ENCODE results near the gene ASB7. TPM values are rescaled to one million over a fixed set of nuclear protein-coding genes. Genes with fewer than 3 reads are reported as not detected.
A peak's percentile ranks its signal among the peaks of the same experiment; 100 is the strongest.

The ASB7 gene
- polyA plus RNA-seq = 9.5 to 10.8 TPM (median 10.4 TPM) in 3 replicates
- 4.0 TPM for polyA plus RNA-seq (2011; ENCODE audit: low read depth)
- 7.4 and 9.4 TPM in 2 replicates for polyA plus RNA-seq (2011; cell fraction: cytosol; rRNA removed)
- polyA plus RNA-seq (2011; cell fraction: nucleus; rRNA removed) = 11.7 and 12.0 TPM in 2 replicates
- 4.5 and 8.3 TPM in 2 replicates for polyA plus RNA-seq (2012; ENCODE audit: low replicate concordance)
- 7.8 to 15.8 TPM (median 14.4 TPM) in 3 replicates for polyA minus RNA-seq
- 8.1 TPM for polyA minus RNA-seq (2011; cell fraction: cytosol; rRNA and poly(A)+ RNA removed)
- 9.3 and 16.2 TPM in 2 replicates for polyA minus RNA-seq (2011; cell fraction: nucleus; rRNA and poly(A)+ RNA removed)

GRCh38 chr15:100602064-100602822 is at the start of gene ASB7, which contains the start of gene LINS1:
Gene ASB7 (plus strand): TSS chr15:100602589. CDS start chr15:100612217, 9,628 bp downstream.
Gene LINS1 (minus strand): TSS chr15:100602184. CDS start chr15:100580842, 21,342 bp downstream.
- dilution Hi-C loops (cut with MboI; ENCODE audit: extremely low pct_ligation_motif_present, low sequenced_read_pairs) = no loop called here
- Histone ChIP-seq H3K27ac (ENCODE audit: control insufficient read depth, insufficient read depth, low read length) (peak within 1 kb of the TSS; percentile 92), H3K9ac (ENCODE audit: control insufficient read depth, extremely low read depth, insufficient read depth, low read length) (peak within 1 kb of the TSS; percentile 98), H3K79me2 (ENCODE audit: control insufficient read depth, insufficient read depth, low read length) (peaks cover 86% of the 10 kb centered on the region), H3K9me1 (ENCODE audit: control insufficient read depth, extremely low read depth, insufficient read depth, low read length) (no peaks in the 10 kb centered on the region), H3K4me1 (ENCODE audit: control insufficient read depth, extremely low read depth, insufficient read depth, low read length) (peaks cover 28% of the 10 kb centered on the region), H2AFZ (ENCODE audit: control insufficient read depth, low read length) (peak within 1 kb of the TSS; percentile 88), H3K4me2 (ENCODE audit: control insufficient read depth, extremely low read depth, insufficient read depth, low read depth, low read length) (peak within 1 kb of the TSS; percentile 100), H4K20me1 (ENCODE audit: control insufficient read depth, extremely low read depth, insufficient read depth, low read length) (no peaks in the 10 kb centered on the region), H3K4me3 (ENCODE audit: control insufficient read depth in 2 of 3, extremely low read depth in 1 of 3, insufficient read depth in 2 of 3, low read depth in 1 of 3, low read length in 3 of 3) (peak within 1 kb of the TSS; percentile 85 to 100 (median 99)), H3K9me3 (ENCODE audit: control insufficient read depth, low read depth, low read length) (no peaks in the 10 kb centered on the region), H3K36me3 (ENCODE audit: control insufficient read depth in 2 of 2, extremely low read depth in 1 of 2, insufficient read depth in 2 of 2, low read length in 2 of 2) (peaks cover 2 to 4% of the 10 kb centered on the region in 2 experiments), H3K27me3 (ENCODE audit: control insufficient read depth, extremely low read depth, insufficient read depth, low read length) (no peaks in the 10 kb centered on the region)
- no peak for TF ChIP-seq CTCF (optimal IDR thresholded peaks at IDR 0.05 in 1 of 3, IDR thresholded peaks at IDR 0.05 in 1 of 3, conservative IDR thresholded peaks at IDR 0.05 in 1 of 3; ENCODE audit: extremely low read depth in 1 of 3, insufficient read depth in 2 of 3, low read length in 3 of 3)
- no peak for TF ChIP-seq EZH2 (IDR thresholded peaks at IDR 0.05; ENCODE audit: low read length)
- DNase-seq (ENCODE audit: low read depth, low spot score) (peak; percentile 100), FAIRE-seq (peak; percentile 90)

GRCh38 chr15:100553468-100553867 is 48.9 kb upstream of the ASB7 start:
- Histone ChIP-seq H3K4me3 (ENCODE audit: control insufficient read depth in 2 of 3, extremely low read depth in 1 of 3, insufficient read depth in 2 of 3, low read depth in 1 of 3, low read length in 3 of 3) (no peak overlapping the region), H3K4me2 (ENCODE audit: control insufficient read depth, extremely low read depth, insufficient read depth, low read depth, low read length) (no peak overlapping the region), H3K79me2 (ENCODE audit: control insufficient read depth, insufficient read depth, low read length) (no peaks in the 10 kb centered on the region), H3K9me3 (ENCODE audit: control insufficient read depth, low read depth, low read length) (no peaks in the 10 kb centered on the region), H2AFZ (ENCODE audit: control insufficient read depth, low read length) (no peak overlapping the region), H3K36me3 (ENCODE audit: control insufficient read depth in 2 of 2, extremely low read depth in 1 of 2, insufficient read depth in 2 of 2, low read length in 2 of 2) (no peaks in the 10 kb centered on the region), H3K27me3 (ENCODE audit: control insufficient read depth, extremely low read depth, insufficient read depth, low read length) (no peaks in the 10 kb centered on the region), H3K27ac (ENCODE audit: control insufficient read depth, insufficient read depth, low read length) (no peak overlapping the region), H4K20me1 (ENCODE audit: control insufficient read depth, extremely low read depth, insufficient read depth, low read length) (no peaks in the 10 kb centered on the region), H3K9me1 (ENCODE audit: control insufficient read depth, extremely low read depth, insufficient read depth, low read length) (no peaks in the 10 kb centered on the region), H3K9ac (ENCODE audit: control insufficient read depth, extremely low read depth, insufficient read depth, low read length) (no peak overlapping the region), H3K4me1 (ENCODE audit: control insufficient read depth, extremely low read depth, insufficient read depth, low read length) (no peaks in the 10 kb centered on the region)
- TF ChIP-seq EZH2 (IDR thresholded peaks at IDR 0.05; ENCODE audit: low read length) (no peak), CTCF (optimal IDR thresholded peaks at IDR 0.05 in 1 of 3, IDR thresholded peaks at IDR 0.05 in 1 of 3, conservative IDR thresholded peaks at IDR 0.05 in 1 of 3; ENCODE audit: extremely low read depth in 1 of 3, insufficient read depth in 2 of 3, low read length in 3 of 3) (no peak)
- FAIRE-seq (no peak), DNase-seq (ENCODE audit: low read depth, low spot score) (no peak)
- dilution Hi-C loops (cut with MboI; ENCODE audit: extremely low pct_ligation_motif_present, low sequenced_read_pairs) = no loop called here

All from keratinocyte (primary cell).